PFSK-1 (cell line): Measurements from ENCODE around the gene LTA4H.

ENCODE experiments used
- FOXP2 ChIP-seq: optimal IDR thresholded peaks from 2 replicates; pipeline ENCODE3; 2011; ENCODE audit warnings: borderline replicate concordance, control low read depth, inconsistent platforms; ENCODE audit not compliant: insufficient read depth; ENCODE audit errors: extremely low read length, extremely low read depth
- POLR2AphosphoS5 ChIP-seq: IDR thresholded peaks from 2 replicates; pipeline ENCODE4 v1.6.1; 2012; ENCODE audit warnings: low read depth, mild to moderate bottlenecking, control low read depth, low read length, moderate library complexity
- SIN3A ChIP-seq: IDR thresholded peaks from 2 replicates; pipeline ENCODE4 v1.6.1; 2012; ENCODE audit warnings: mild to moderate bottlenecking, low read length, moderate library complexity, borderline replicate concordance; ENCODE audit not compliant: insufficient read depth
- TAF1 ChIP-seq: IDR thresholded peaks from 2 replicates; pipeline ENCODE4 v1.6.1; 2012; ENCODE audit warnings: low read length, control low read depth, borderline replicate concordance; ENCODE audit not compliant: insufficient read depth
- TF ChIP-seq, protein P1 (sequence below), 2 experiments: IDR thresholded peaks; 2 replicates each; pipeline versions ENCODE4 v1.6.1 to v1.8.0; 2011 to 2012; ENCODE audit warnings: low read depth in 2 of 2, low read length in 2 of 2, control low read depth in 1 of 2, inconsistent platforms in 1 of 2, mild to moderate bottlenecking in 1 of 2, moderate library complexity in 1 of 2; ENCODE audit not compliant: insufficient read depth in 1 of 2

LTA4H gene

DNA sequence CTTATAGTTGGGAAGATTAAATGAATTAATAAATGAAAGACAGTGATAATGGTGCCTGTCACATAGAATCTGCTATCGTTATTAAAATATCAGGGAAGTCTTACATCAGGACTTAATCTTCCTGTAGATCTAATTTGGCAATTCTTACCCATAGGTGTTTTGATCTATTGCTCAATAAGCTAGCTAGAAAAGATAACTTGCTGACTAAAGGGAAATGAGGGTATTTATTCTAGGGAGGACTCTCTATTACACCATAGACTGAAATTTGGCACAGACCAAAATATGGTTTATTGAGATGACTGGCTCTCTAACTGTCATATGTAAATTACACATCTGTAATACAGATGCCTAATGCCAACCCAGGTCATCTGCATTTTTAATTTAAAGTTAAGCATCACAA lies 50.7 kb downstream of the LTA4H start:
- TF ChIP-seq FOXP2 (no peak), POLR2AphosphoS5 (no peak), SIN3A (no peak), TAF1 (no peak)
- TF ChIP-seq, protein P1, sequence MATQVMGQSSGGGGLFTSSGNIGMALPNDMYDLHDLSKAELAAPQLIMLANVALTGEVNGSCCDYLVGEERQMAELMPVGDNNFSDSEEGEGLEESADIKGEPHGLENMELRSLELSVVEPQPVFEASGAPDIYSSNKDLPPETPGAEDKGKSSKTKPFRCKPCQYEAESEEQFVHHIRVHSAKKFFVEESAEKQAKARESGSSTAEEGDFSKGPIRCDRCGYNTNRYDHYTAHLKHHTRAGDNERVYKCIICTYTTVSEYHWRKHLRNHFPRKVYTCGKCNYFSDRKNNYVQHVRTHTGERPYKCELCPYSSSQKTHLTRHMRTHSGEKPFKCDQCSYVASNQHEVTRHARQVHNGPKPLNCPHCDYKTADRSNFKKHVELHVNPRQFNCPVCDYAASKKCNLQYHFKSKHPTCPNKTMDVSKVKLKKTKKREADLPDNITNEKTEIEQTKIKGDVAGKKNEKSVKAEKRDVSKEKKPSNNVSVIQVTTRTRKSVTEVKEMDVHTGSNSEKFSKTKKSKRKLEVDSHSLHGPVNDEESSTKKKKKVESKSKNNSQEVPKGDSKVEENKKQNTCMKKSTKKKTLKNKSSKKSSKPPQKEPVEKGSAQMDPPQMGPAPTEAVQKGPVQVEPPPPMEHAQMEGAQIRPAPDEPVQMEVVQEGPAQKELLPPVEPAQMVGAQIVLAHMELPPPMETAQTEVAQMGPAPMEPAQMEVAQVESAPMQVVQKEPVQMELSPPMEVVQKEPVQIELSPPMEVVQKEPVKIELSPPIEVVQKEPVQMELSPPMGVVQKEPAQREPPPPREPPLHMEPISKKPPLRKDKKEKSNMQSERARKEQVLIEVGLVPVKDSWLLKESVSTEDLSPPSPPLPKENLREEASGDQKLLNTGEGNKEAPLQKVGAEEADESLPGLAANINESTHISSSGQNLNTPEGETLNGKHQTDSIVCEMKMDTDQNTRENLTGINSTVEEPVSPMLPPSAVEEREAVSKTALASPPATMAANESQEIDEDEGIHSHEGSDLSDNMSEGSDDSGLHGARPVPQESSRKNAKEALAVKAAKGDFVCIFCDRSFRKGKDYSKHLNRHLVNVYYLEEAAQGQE (IDR thresholded peaks at IDR 0.05; ENCODE audit: insufficient read depth in 1 of 2, low read depth in 2 of 2, low read length in 2 of 2) = no peak

- no peak for TF ChIP-seq POLR2AphosphoS5
- no peak for TF ChIP-seq FOXP2
- TF ChIP-seq SIN3A = no peak
- TF ChIP-seq, protein P1 (IDR thresholded peaks at IDR 0.05; ENCODE audit: insufficient read depth in 1 of 2, low read depth in 2 of 2, low read length in 2 of 2) = no peak
- no peak for TF ChIP-seq TAF1
These were observed 52.8 kb downstream of the LTA4H start for GRCh38 chr12:95982602-95983001.

- TF ChIP-seq FOXP2 (no peak), TAF1 (no peak), SIN3A (no peak)
- TF ChIP-seq, protein P1 (IDR thresholded peaks at IDR 0.05; ENCODE audit: insufficient read depth in 1 of 2, low read depth in 2 of 2, low read length in 2 of 2) = no peak
These were observed 55.0 kb downstream of the LTA4H start for GRCh38 chr12:95980437-95980836.

- no peak for TF ChIP-seq TAF1
- TF ChIP-seq FOXP2 = no peak
- TF ChIP-seq, protein P1 (IDR thresholded peaks at IDR 0.05; ENCODE audit: insufficient read depth in 1 of 2, low read depth in 2 of 2, low read length in 2 of 2) = no peak
- TF ChIP-seq SIN3A = no peak
- no peak for TF ChIP-seq POLR2AphosphoS5
These were observed 56.6 kb downstream of the LTA4H start for GRCh38 chr12:95978774-95979173.

GRCh38 chr12:95978351-95978750 lies 57.0 kb downstream of the LTA4H start:
- TF ChIP-seq, protein P1 (IDR thresholded peaks at IDR 0.05; ENCODE audit: insufficient read depth in 1 of 2, low read depth in 2 of 2, low read length in 2 of 2) = no peak
- TF ChIP-seq FOXP2 (no peak), POLR2AphosphoS5 (no peak), TAF1 (no peak), SIN3A (no peak)
